Measurements from ENCODE around the gene ZNF697. TPM values are rescaled to one million over a fixed set of nuclear protein-coding genes. Genes with fewer than 3 reads are reported as not detected.

The ZNF697 gene
- total RNA-seq, 1 experiment from 2014 or later, result 17.4 TPM

DNA sequence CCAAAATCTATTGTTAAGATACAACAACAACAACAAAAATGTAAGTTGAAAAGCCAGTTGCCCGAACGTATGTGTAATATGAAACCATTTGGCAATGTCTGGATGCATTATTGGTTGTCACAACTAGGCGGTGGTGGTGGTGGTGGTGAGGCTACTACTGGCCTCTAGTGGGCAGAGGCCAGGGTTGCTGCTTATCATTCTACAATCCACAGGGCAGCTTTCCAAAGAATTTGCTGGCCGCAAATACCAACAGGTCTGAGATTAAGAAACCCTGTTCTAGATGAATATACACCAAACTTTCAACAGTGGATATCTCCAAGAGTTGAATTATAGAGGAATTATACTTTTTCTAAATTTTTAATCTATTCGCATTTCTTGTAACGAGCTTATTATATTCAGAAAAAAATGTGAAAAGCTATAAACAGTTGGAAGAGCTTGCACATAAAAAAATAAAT, 26.8 kb upstream of the ZNF697 start:
- no peak overlapping the region for H2AFZ ChIP-seq (ENCODE audit: low read length)
- no peak overlapping the region for H3K14ac ChIP-seq (ENCODE audit: insufficient read depth, low read length)
- no peak overlapping the region for H3K23ac ChIP-seq (ENCODE audit: insufficient read length, low read depth, low read length)
- H2BK5ac ChIP-seq (ENCODE audit: insufficient read length, low read length), result no peak overlapping the region
- Mint-ChIP-seq H3K27me3 (ENCODE audit: low read depth) (no peaks in the 10 kb centered on the region), H3K4me3 (no peak overlapping the region), H3K36me3 (ENCODE audit: insufficient read depth in 1 of 3, low read depth in 3 of 3) (no peaks in the 10 kb centered on the region), H3K9me3 (no peaks in the 10 kb centered on the region; a peak in 1 of 5 replicates), H3K4me1 (peaks cover 42 to 45% of the 10 kb centered on the region in 2 experiments), H3K27ac (no peak overlapping the region; a peak in 1 of 7 replicates)
- no peak overlapping the region for H2BK15ac ChIP-seq (ENCODE audit: low read depth, low read length)
- no peaks in the 10 kb centered on the region for H3K23me2 ChIP-seq (ENCODE audit: insufficient read length, low read depth, low read length, poor library complexity, severe bottlenecking)
- H2BK20ac ChIP-seq (ENCODE audit: low read depth, low read length, poor library complexity, severe bottlenecking), result no peak overlapping the region
- no peak overlapping the region for H3K56ac ChIP-seq (ENCODE audit: insufficient read length, low read depth, low read length)
- no peak overlapping the region for H2AK5ac ChIP-seq (ENCODE audit: insufficient read length, low read length)
- H3K27ac ChIP-seq (ENCODE audit: insufficient read length, low read depth, low read length), result no peak overlapping the region
- no peak overlapping the region for H3K18ac ChIP-seq (ENCODE audit: insufficient read length, low read depth, low read length)
- no peak overlapping the region for H4K91ac ChIP-seq (ENCODE audit: insufficient read length, low read depth, low read length)
- TF ChIP-seq, protein P1, sequence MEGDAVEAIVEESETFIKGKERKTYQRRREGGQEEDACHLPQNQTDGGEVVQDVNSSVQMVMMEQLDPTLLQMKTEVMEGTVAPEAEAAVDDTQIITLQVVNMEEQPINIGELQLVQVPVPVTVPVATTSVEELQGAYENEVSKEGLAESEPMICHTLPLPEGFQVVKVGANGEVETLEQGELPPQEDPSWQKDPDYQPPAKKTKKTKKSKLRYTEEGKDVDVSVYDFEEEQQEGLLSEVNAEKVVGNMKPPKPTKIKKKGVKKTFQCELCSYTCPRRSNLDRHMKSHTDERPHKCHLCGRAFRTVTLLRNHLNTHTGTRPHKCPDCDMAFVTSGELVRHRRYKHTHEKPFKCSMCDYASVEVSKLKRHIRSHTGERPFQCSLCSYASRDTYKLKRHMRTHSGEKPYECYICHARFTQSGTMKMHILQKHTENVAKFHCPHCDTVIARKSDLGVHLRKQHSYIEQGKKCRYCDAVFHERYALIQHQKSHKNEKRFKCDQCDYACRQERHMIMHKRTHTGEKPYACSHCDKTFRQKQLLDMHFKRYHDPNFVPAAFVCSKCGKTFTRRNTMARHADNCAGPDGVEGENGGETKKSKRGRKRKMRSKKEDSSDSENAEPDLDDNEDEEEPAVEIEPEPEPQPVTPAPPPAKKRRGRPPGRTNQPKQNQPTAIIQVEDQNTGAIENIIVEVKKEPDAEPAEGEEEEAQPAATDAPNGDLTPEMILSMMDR (conservative IDR thresholded peaks at IDR 0.05), result no peak
- no peaks in the 10 kb centered on the region for H4K20me1 ChIP-seq (ENCODE audit: control insufficient read depth, insufficient read depth, insufficient read length)
- H3K4me2 ChIP-seq (ENCODE audit: insufficient read depth, insufficient read length, low read length), result no peak overlapping the region
- H4K8ac ChIP-seq (replicated peaks; ENCODE audit: insufficient read length, low read depth, low read length), result no peak overlapping the region
- no peak overlapping the region for H2BK120ac ChIP-seq (ENCODE audit: low read depth, low read length, poor library complexity, severe bottlenecking)
- H3K27me3 ChIP-seq (ENCODE audit: insufficient read depth, low read length), result no peaks in the 10 kb centered on the region
- H2BK12ac ChIP-seq (ENCODE audit: insufficient read length, low read depth, low read length), result no peak overlapping the region
- no peak overlapping the region for H3T11ph ChIP-seq (ENCODE audit: low read length)
- peaks cover 14% of the 10 kb centered on the region for H3K4me1 ChIP-seq (ENCODE audit: insufficient read depth, low read length)
- H4K5ac ChIP-seq (ENCODE audit: insufficient read length, low read depth, low read length), result no peak overlapping the region
- no peak for DNase-seq
- no peaks in the 10 kb centered on the region for H3K79me2 ChIP-seq (ENCODE audit: insufficient read depth, low read length)
- H3K9ac ChIP-seq (ENCODE audit: extremely low read depth, insufficient read length, low read length), result no peak overlapping the region
- no peaks in the 10 kb centered on the region for H3K79me1 ChIP-seq (ENCODE audit: insufficient read depth, low read depth, low read length, poor library complexity, severe bottlenecking)
- H3K4ac ChIP-seq (ENCODE audit: low read depth, low read length), result no peak overlapping the region
- WGBS (ENCODE audit: extremely low coverage, insufficient read length, low lambda C conversion rate), result no CpG with 5 or more reads among the region's 6 CpGs
- H3K9me3 ChIP-seq (ENCODE audit: control insufficient read depth, low read depth, low read length), result no peaks in the 10 kb centered on the region

Measured in H9 (cell line).